Parathyroid adenoma (tissue), 2 donors: ENCODE data around the gene CCL23.

Source experiments
- H2AFZ ChIP-seq: fragments of 300-600 bp; sonication (generic); one replicate; pipeline ENCODE4 v1.7.0; 2017; ENCODE audit warnings: antibody characterized with exemption, mild to moderate bottlenecking
- H3K27ac ChIP-seq: fragments of 300-600 bp; sonication (generic); one replicate; pipeline ENCODE4 v1.7.0; 2017
- H3K27me3 ChIP-seq: fragments of 300-600 bp; sonication (generic); one replicate; pipeline ENCODE4 v1.7.0; 2017; ENCODE audit warnings: low read length; ENCODE audit not compliant: control insufficient read depth, insufficient read depth
- H3K36me3 ChIP-seq: fragments of 300-600 bp; sonication (generic); one replicate; pipeline ENCODE4 v1.7.0; 2017; ENCODE audit warnings: low read length; ENCODE audit not compliant: control insufficient read depth, insufficient read depth
- H3K4me1 ChIP-seq: fragments of 300-600 bp; sonication (generic); one replicate; pipeline ENCODE4 v1.7.0; 2017; ENCODE audit warnings: control low read depth
- H3K4me2 ChIP-seq: fragments of 300-600 bp; sonication (generic); one replicate; pipeline ENCODE4 v1.7.0; 2017; ENCODE audit warnings: low read length
- H3K4me3 ChIP-seq: fragments of 300-600 bp; sonication (generic); one replicate; pipeline ENCODE4 v1.7.0; 2017; ENCODE audit warnings: low read depth, low read length
- H3K79me2 ChIP-seq: fragments of 300-600 bp; sonication (generic); one replicate; pipeline ENCODE4 v1.7.0; 2017; ENCODE audit warnings: control low read depth
- H3K9ac ChIP-seq: fragments of 300-600 bp; sonication (generic); one replicate; pipeline ENCODE4 v1.7.0; 2017; ENCODE audit warnings: mild to moderate bottlenecking
- H3K9me3 ChIP-seq: fragments of 300-600 bp; sonication (generic); one replicate; pipeline ENCODE4 v1.7.0; 2017; ENCODE audit warnings: low read length; ENCODE audit not compliant: control insufficient read depth
- CTCF ChIP-seq: fragments of 300-600 bp; sonication (generic); IDR thresholded peaks from one replicate; pipeline ENCODE4 v1.7.0; 2017; ENCODE audit warnings: antibody characterized with exemption, mild to moderate bottlenecking
- donor health status: primary hyperparathyroidism.

Gene CCL23

DNA sequence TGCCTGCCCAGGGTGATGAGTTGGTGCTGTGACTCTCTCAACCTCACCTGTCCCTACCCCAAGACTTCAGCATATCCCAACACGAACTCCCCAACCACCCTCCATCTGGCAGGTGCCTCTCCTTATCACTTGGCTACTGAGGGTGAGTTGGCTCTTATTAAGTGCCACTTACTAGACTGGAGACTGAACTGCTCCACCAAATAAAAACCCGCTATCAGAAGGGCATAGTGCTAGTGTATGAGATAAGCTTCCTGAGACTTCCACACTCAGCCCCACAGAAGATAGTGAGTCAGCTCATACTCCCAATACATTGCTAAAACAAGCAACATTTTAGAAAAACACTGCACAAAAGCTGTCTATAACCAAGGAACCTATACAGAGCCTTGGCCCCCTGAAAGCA is 30.3 kb upstream of the CCL23 start:
- H2AFZ ChIP-seq, result no peak overlapping the region
- no peaks in the 10 kb centered on the region for H3K9me3 ChIP-seq
- no peaks in the 10 kb centered on the region for H3K4me1 ChIP-seq
- no peak overlapping the region for H3K9ac ChIP-seq
- no peaks in the 10 kb centered on the region for H3K36me3 ChIP-seq
- no peak for TF ChIP-seq CTCF
- H3K79me2 ChIP-seq, result no peaks in the 10 kb centered on the region
- H3K27ac ChIP-seq, result no peak overlapping the region
- H3K27me3 ChIP-seq, result no peaks in the 10 kb centered on the region
- H3K4me3 ChIP-seq, result no peak overlapping the region
- no peak overlapping the region for H3K4me2 ChIP-seq

DNA sequence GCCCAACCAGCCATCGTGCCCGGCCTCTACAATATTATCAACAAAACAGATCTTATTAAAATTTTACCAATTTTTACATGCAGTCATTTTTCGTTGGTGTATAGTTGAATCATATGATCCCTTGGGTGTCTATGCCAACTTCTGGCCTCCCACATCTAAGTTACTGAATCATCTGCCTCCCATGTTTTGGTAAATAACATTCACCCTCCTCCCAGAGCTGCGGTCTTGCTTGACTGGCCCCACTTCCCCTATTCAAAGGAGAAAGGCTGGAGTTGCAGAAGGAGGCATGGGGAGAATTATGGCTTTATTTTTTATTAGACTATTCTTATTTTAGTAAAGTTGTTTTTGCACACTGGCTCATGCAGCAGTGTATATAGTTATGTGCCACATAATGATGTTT is 18.5 kb upstream of the CCL23 start:
- Histone ChIP-seq H3K36me3 (no peaks in the 10 kb centered on the region), H3K4me3 (no peak overlapping the region), H3K4me2 (no peak overlapping the region), H3K9ac (no peak overlapping the region), H3K27ac (no peak overlapping the region), H3K9me3 (no peaks in the 10 kb centered on the region), H2AFZ (no peak overlapping the region), H3K4me1 (no peaks in the 10 kb centered on the region), H3K27me3 (no peaks in the 10 kb centered on the region), H3K79me2 (no peaks in the 10 kb centered on the region)
- TF ChIP-seq CTCF, result no peak

- Histone ChIP-seq H2AFZ (no peak overlapping the region), H3K27me3 (no peaks in the 10 kb centered on the region), H3K4me3 (no peak overlapping the region), H3K36me3 (no peaks in the 10 kb centered on the region), H3K4me1 (no peaks in the 10 kb centered on the region), H3K9me3 (no peaks in the 10 kb centered on the region), H3K79me2 (no peaks in the 10 kb centered on the region), H3K9ac (no peak overlapping the region), H3K4me2 (no peak overlapping the region), H3K27ac (no peak overlapping the region)
- no peak for TF ChIP-seq CTCF
These were observed 16.4 kb upstream of the CCL23 start for GRCh38 chr17:36034127-36034526.

DNA sequence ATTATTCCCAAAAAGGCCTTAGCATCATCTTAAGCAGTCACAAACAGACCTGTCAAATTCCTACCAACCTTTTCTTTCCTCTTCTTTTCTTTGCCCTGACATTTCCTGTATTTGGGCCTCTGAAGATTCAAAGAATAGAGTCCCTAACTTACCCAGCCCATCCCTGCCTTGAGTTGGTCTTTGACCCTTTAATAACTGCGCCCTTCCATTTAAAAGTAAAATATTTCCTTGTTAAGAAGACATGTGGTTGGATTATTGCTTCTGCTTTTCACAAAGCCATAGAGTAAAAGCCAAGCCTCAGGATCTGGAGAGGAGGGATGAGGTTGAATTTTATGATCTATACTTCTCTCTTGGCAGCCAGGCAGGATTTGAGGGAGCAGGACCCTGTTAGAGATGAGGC is 13.2 kb upstream of the CCL23 start:
- Histone ChIP-seq H2AFZ (no peak overlapping the region), H3K27ac (no peak overlapping the region), H3K79me2 (no peaks in the 10 kb centered on the region), H3K4me3 (no peak overlapping the region), H3K36me3 (no peaks in the 10 kb centered on the region), H3K4me2 (no peak overlapping the region), H3K9ac (no peak overlapping the region), H3K27me3 (no peaks in the 10 kb centered on the region), H3K4me1 (no peaks in the 10 kb centered on the region), H3K9me3 (no peaks in the 10 kb centered on the region)
- TF ChIP-seq CTCF, result no peak

- Histone ChIP-seq H3K27ac (no peak overlapping the region), H2AFZ (no peak overlapping the region), H3K79me2 (no peaks in the 10 kb centered on the region), H3K4me1 (no peaks in the 10 kb centered on the region), H3K27me3 (no peaks in the 10 kb centered on the region), H3K9me3 (no peaks in the 10 kb centered on the region), H3K4me2 (no peak overlapping the region), H3K9ac (no peak overlapping the region), H3K36me3 (no peaks in the 10 kb centered on the region), H3K4me3 (no peak overlapping the region)
- no peak for TF ChIP-seq CTCF
These were observed 10.0 kb upstream of the CCL23 start for GRCh38 chr17:36027761-36028160.
